MCF 10A (cell line): Measurements from ENCODE around the gene PC. TPM values are rescaled to one million over a fixed set of nuclear protein-coding genes. Genes with fewer than 3 reads are reported as not detected.

ENCODE experiments used
- BruUV-seq: library from RNA; stranded (reverse); fragments of 400-500 nt; replicated peaks from 2 replicates; lab custom pipeline; 2021; lab: Mats Ljungman, UMichigan
- CTCF ChIA-PET: fragments of 300-600 bp; sonication (Branson Sonifier 250); formaldehyde crosslinking; extraction: SDS; loops from one replicate; lab custom pipeline; 2021; ENCODE audit warnings: antibody characterized with exemption, inconsistent platforms; lab: Yijun Ruan, JAX
- POLR2A ChIA-PET: fragments of 300-600, 350-650 bp; sonication (Branson Sonifier 250); formaldehyde crosslinking; extraction: SDS; loops from one replicate; lab custom pipeline; 2020; ENCODE audit warnings: antibody characterized with exemption, inconsistent platforms; lab: Yijun Ruan, JAX
- DNase-seq: peaks from one replicate; pipeline ENCODE4 v3.0.0-alpha.2; 2018; ENCODE audit not compliant: unreplicated experiment
- H3K27ac Mint-ChIP-seq: one replicate; pipeline ENCODE4 v1.8.0; 2022; ENCODE audit warnings: mild to moderate bottlenecking, low read depth, mixed read lengths; ENCODE audit not compliant: unreplicated experiment
- H3K27me3 Mint-ChIP-seq: one replicate; pipeline ENCODE4 v1.8.0; 2022; ENCODE audit warnings: mixed read lengths; ENCODE audit not compliant: insufficient read depth, unreplicated experiment
- H3K36me3 Mint-ChIP-seq: one replicate; pipeline ENCODE4 v1.8.0; 2022; ENCODE audit warnings: mild to moderate bottlenecking, moderate library complexity, mixed read lengths; ENCODE audit not compliant: insufficient read depth, unreplicated experiment
- H3K4me1 Mint-ChIP-seq: one replicate; pipeline ENCODE4 v1.8.0; 2022; ENCODE audit warnings: mixed read lengths; ENCODE audit not compliant: insufficient read depth, unreplicated experiment
- H3K4me3 Mint-ChIP-seq: one replicate; pipeline ENCODE4 v1.8.0; 2022; ENCODE audit warnings: mild to moderate bottlenecking, moderate library complexity, mixed read lengths; ENCODE audit not compliant: unreplicated experiment
- H3K9me3 Mint-ChIP-seq: one replicate; pipeline ENCODE4 v1.8.0; 2022; ENCODE audit warnings: mixed read lengths; ENCODE audit not compliant: unreplicated experiment
- intact Hi-C: fragments of 100-400 bp; cut with micrococcal nuclease; formaldehyde crosslinking; loops from 2 replicates; pipeline ENCODE4 v1.14.1; 2022
- total RNA-seq: library from RNA; stranded (reverse); gene quantifications from 2 replicates; pipeline ENCODE4 v1.2.3, GENCODE V29; 2022
- TF ChIP-seq, protein P1 (sequence below): fragments of 200-600 bp; IDR thresholded peaks from one replicate; pipeline ENCODE4 v1.8.0; 2022; ENCODE audit warnings: antibody characterized with exemption, mild to moderate bottlenecking; ENCODE audit not compliant: unreplicated experiment

The PC gene
- total RNA-seq, 1 experiment from 2014 or later: 37.7 TPM

DNA sequence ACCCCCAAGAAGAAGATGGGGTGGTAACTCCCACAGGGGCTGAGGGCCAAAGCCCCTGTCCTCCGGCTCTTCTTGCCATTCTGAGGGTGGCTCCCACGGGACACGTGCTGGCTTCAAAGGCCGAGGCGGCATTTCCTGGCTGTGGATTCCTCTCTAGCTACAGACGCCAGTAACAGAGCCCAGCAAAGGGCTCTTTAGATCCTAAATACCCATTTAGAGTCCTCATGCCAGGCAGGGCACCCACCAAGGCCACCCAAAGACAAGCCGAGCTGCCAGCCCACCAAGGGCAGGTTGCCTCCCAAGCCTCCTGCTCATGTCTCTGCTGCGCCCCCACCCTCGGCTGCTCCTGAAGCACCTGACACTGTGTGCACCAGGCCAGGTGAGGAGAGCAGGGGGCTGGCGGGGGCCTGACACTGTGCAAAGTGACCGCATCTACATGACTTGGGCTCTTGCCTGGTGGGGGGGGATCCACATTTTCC lies 95.6 kb downstream of the PC start:
- Mint-ChIP-seq H3K36me3 (peaks cover 57% of the 10 kb centered on the region), H3K4me3 (no peak overlapping the region), H3K27me3 (no peaks in the 10 kb centered on the region), H3K4me1 (no peaks in the 10 kb centered on the region), H3K27ac (no peak overlapping the region), H3K9me3 (no peaks in the 10 kb centered on the region)
- no TSS peak for BruUV-seq
- POLR2A ChIA-PET: no interaction called here
- CTCF ChIA-PET: interaction anchor here (0.7 to 1.0 kb wide), 2 partner anchors 14 to 191 kb away, joined by 3 to 4 read pairs; no protein-coding TSS in a partner anchor
- TF ChIP-seq, protein P1, sequence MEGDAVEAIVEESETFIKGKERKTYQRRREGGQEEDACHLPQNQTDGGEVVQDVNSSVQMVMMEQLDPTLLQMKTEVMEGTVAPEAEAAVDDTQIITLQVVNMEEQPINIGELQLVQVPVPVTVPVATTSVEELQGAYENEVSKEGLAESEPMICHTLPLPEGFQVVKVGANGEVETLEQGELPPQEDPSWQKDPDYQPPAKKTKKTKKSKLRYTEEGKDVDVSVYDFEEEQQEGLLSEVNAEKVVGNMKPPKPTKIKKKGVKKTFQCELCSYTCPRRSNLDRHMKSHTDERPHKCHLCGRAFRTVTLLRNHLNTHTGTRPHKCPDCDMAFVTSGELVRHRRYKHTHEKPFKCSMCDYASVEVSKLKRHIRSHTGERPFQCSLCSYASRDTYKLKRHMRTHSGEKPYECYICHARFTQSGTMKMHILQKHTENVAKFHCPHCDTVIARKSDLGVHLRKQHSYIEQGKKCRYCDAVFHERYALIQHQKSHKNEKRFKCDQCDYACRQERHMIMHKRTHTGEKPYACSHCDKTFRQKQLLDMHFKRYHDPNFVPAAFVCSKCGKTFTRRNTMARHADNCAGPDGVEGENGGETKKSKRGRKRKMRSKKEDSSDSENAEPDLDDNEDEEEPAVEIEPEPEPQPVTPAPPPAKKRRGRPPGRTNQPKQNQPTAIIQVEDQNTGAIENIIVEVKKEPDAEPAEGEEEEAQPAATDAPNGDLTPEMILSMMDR: no peak
- intact Hi-C loops: no loop called here
- DNase-seq: no peak

GRCh38 chr11:66861774-66862558 lies 96.2 kb downstream of the PC start:
- intact Hi-C loops: no loop called here
- ChIA-PET CTCF (interaction anchor here (1.0 kb wide), 1 partner anchor 192 kb away, joined by 3 read pairs; no protein-coding TSS in a partner anchor), POLR2A (interaction anchor here (0.7 kb wide), 2 partner anchors 108 to 110 kb away, joined by 3 read pairs; no protein-coding TSS in a partner anchor)
- TF ChIP-seq, protein P1: no peak
- Mint-ChIP-seq H3K4me1 (no peaks in the 10 kb centered on the region), H3K27ac (no peak overlapping the region), H3K4me3 (no peak overlapping the region), H3K27me3 (no peaks in the 10 kb centered on the region), H3K36me3 (peaks cover 57% of the 10 kb centered on the region), H3K9me3 (no peaks in the 10 kb centered on the region)
- BruUV-seq: no TSS peak
- no peak for DNase-seq

GRCh38 chr11:66861038-66861773 lies 97.0 kb downstream of the PC start:
- intact Hi-C loops: no loop called here
- DNase-seq: no peak
- Mint-ChIP-seq H3K27me3 (no peaks in the 10 kb centered on the region), H3K36me3 (peaks cover 63% of the 10 kb centered on the region), H3K9me3 (no peaks in the 10 kb centered on the region), H3K4me3 (no peak overlapping the region), H3K4me1 (no peaks in the 10 kb centered on the region), H3K27ac (no peak overlapping the region)
- BruUV-seq: no TSS peak
- TF ChIP-seq, protein P1: no peak
- CTCF ChIA-PET: no interaction called here
- POLR2A ChIA-PET: interaction anchor here (0.6 to 0.7 kb wide), 2 partner anchors 19 to 109 kb away, joined by 3 to 4 read pairs; no protein-coding TSS in a partner anchor

DNA sequence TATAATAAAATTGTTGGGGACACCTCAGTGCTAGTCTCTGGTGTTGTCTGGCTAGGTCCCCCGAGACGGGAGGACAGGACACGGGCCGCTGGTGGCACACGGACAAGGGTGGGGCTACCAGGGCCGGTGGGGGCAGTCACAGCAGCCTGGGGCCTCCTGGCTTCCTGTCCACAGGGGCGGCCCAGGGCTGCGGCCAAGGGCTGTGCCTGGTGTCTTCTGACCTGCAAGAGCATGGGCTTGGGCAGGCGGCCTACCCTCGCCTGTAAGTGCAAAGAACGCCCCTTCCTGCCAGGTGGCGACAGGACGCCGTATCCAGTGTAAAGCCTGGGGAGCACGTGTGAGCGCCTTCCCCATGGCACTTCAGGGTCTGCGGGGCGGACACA lies 97.7 kb downstream of the PC start:
- H3K27ac Mint-ChIP-seq: no peak overlapping the region
- peaks cover 63% of the 10 kb centered on the region for H3K36me3 Mint-ChIP-seq
- BruUV-seq: no TSS peak
- H3K9me3 Mint-ChIP-seq: no peaks in the 10 kb centered on the region
- DNase-seq: no peak
- TF ChIP-seq, protein P1: no peak
- POLR2A ChIA-PET: interaction anchor here (0.6 kb wide), 1 partner anchor 20 kb away, joined by 4 read pairs; no protein-coding TSS in a partner anchor
- intact Hi-C loops: no loop called here
- peaks cover 5% of the 10 kb centered on the region for H3K4me1 Mint-ChIP-seq
- CTCF ChIA-PET: interaction anchor here (1.2 kb wide), 1 partner anchor 115 kb away, joined by 3 read pairs; the partner anchor contains the start of gene C11orf86
- H3K27me3 Mint-ChIP-seq: no peaks in the 10 kb centered on the region
- H3K4me3 Mint-ChIP-seq: no peak overlapping the region
